IPS-20b (cell line): ENCODE data around the gene KCNA2.

Source experiments
- H3K27ac ChIP-seq: one replicate; pipeline ENCODE4 v1.5.1; 2013; ENCODE audit warnings: low read length
- H3K27me3 ChIP-seq: 2 replicates; pipeline ENCODE4 v1.6.1; 2013; ENCODE audit warnings: mild to moderate bottlenecking, low read length, inconsistent platforms; ENCODE audit not compliant: insufficient read depth
- H3K36me3 ChIP-seq: 2 replicates; pipeline ENCODE4 v1.6.1; 2013; ENCODE audit warnings: low read depth, mild to moderate bottlenecking, inconsistent platforms, low read length, moderate library complexity; ENCODE audit not compliant: insufficient read depth
- H3K4me1 ChIP-seq: 2 replicates; pipeline ENCODE4 v1.6.1; 2013; ENCODE audit warnings: mild to moderate bottlenecking, control low read depth, inconsistent platforms, low read length, moderate library complexity; ENCODE audit not compliant: insufficient read depth
- H3K4me3 ChIP-seq: 2 replicates; pipeline ENCODE4 v1.5.1; 2013; ENCODE audit warnings: mild to moderate bottlenecking, low read length, inconsistent platforms
- H3K9ac ChIP-seq: 2 replicates; pipeline ENCODE4 v1.6.1; 2013; ENCODE audit warnings: low read depth, mild to moderate bottlenecking, inconsistent platforms, low read length, moderate library complexity
- H3K9me3 ChIP-seq: 2 replicates; pipeline ENCODE4 v1.6.1; 2013; ENCODE audit warnings: mild to moderate bottlenecking, low read depth, low read length, inconsistent platforms; ENCODE audit not compliant: insufficient read depth

The KCNA2 gene

DNA sequence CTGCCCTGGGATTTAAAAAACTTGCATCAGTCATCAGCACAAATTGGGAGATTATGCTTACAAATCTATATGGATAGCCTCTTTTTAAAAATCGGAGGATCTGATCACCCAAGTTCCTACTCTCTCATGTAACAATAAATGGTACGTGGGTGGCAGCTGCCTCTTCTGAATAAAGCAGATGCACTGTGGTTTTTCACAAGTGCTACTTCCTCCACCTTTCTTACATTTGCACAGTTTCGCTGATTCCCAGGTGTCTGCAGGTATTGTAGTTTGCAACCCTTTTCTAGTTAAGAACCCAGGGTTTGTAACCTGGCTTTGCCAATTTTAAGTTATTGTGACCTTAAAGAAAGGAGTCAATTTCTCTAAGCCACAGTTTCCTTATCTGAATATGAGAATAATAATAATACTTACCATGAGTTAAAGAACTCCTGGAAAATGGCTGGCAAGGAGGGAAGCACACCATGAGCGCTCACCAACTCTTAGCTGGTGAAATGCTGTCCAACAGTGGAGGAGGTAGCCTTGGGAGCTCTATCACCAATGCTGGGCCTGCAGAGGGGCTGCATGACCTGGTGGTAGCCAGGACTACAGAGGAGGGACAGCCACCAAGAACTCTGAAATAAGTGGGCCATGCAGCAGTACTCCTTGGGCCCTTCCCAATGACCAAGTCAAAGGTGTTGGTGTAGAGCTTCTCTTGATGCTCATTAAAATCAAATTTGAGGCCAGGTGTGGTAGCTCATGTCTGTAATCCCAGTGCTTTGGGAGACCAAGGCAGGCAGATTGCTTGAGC lies 30.2 kb upstream of the KCNA2 start:
- Histone ChIP-seq H3K9ac (no peak overlapping the region), H3K4me3 (no peak overlapping the region), H3K27me3 (peaks cover under 1% of the 10 kb centered on the region; the same call in 1 of the 2 replicates), H3K9me3 (no peaks in the 10 kb centered on the region), H3K4me1 (no peaks in the 10 kb centered on the region), H3K36me3 (no peaks in the 10 kb centered on the region), H3K27ac (no peak overlapping the region)

DNA sequence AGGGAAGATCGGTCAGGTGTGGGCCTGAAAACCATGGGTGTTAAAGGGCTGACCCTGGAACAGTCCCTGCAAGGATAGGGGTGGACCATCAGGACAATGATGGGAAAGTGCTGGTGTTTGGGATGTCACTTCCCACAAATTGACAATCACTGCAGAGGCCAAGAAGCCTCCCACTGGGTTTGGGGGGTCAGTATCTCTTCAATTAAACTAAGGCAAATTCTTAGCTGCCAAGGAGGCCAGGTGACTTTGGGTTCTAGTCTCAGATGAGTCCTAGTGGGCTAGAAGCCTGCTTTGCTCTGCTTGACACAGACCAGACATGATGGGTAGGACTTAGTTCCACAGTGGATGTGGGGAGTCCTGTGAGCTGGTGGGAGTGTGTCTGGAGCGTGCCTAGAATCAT lies 29.3 kb upstream of the KCNA2 start:
- H3K9ac ChIP-seq: no peak overlapping the region
- no peak overlapping the region for H3K4me3 ChIP-seq
- peaks cover 4% of the 10 kb centered on the region; the same call in 1 of the 2 replicates for H3K27me3 ChIP-seq
- H3K9me3 ChIP-seq: no peaks in the 10 kb centered on the region
- no peaks in the 10 kb centered on the region for H3K4me1 ChIP-seq
- no peak overlapping the region for H3K27ac ChIP-seq
- no peaks in the 10 kb centered on the region for H3K36me3 ChIP-seq

DNA sequence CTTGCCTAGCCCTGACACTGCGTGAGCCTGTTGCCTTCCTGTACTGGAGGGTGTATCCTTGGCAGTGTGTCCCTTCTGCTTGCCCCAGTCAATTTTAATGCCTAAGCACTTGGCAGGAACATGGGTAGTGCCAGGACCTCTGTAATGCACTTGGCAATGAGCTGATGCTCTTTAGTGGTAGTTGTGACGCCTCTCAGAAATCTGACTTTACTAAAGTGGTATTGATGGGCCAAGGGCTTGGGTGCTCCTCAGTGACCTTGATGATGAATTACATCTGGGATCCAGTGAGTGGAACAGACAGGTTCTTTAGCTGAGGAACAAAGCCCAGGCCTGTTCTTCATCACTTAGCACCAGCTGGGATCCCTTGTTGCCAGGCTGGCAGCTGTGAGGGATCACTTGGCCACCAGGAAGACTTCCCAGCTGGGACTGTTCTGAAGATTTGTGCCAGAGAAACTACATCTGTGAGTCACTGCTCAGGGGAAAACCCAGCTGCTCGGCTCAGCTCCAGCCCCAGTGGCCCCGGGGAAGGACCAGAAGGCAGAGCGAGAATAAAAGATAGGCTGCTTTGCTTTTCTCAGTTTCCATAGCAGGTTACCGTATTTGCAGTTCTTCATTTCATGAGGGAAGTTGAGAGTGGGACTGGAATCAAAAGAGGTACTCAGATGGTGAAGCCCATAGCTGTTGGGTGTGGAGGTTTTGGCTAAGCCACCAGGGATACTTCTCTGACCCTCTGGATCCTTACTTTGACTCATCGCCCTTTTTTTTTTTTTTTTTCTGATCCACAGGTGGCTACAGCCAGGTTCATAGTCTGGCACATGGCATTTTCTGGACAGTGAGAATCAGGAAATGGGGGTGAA lies 28.5 kb upstream of the KCNA2 start:
- no peak overlapping the region for H3K27ac ChIP-seq
- H3K4me1 ChIP-seq: no peaks in the 10 kb centered on the region
- no peak overlapping the region for H3K9ac ChIP-seq
- no peaks in the 10 kb centered on the region for H3K9me3 ChIP-seq
- H3K4me3 ChIP-seq: no peak overlapping the region
- peaks cover 4% of the 10 kb centered on the region; the same call in 1 of the 2 replicates for H3K27me3 ChIP-seq
- no peaks in the 10 kb centered on the region for H3K36me3 ChIP-seq

DNA sequence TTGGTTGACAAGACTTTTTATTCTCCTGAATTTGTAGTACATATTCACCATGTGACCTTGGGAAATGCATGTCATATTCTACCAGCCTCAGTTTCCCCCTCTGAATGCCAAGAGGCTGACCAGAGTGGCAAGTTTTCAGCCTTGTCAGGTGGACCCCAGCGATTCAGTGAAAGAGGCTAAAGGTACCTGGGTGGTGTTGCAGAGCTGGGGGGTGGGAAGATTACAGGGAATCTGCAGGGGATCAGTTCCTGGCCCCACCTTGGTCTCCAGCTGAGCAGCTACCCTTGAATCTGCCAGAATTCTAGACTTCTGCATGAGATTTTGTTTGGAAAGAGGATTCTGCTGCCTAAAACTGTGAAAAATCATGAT lies 27.9 kb upstream of the KCNA2 start:
- Histone ChIP-seq H3K36me3 (no peaks in the 10 kb centered on the region), H3K9ac (no peak overlapping the region), H3K27ac (no peak overlapping the region), H3K9me3 (no peaks in the 10 kb centered on the region), H3K4me3 (no peak overlapping the region), H3K4me1 (no peaks in the 10 kb centered on the region), H3K27me3 (peaks cover 4% of the 10 kb centered on the region; the same call in 1 of the 2 replicates)

DNA sequence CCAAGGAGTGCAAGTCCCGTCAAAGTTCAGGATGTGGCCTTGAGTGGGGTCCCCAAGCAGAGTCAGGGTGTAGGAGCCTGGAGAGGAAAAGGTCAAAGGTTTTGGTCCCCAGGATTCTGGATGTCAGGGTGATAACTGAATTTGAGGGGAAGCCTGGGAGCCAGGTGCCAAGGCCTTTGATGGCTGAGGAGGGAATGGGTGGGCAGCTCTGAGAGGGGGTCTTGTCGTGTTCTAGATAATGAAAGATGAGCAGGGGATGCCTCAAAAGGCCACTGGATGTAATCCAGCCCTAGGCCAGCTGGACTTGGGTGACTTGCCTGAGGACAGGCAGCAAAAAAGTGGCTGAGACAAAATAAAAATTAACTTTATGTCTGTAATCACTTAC lies 27.5 kb upstream of the KCNA2 start:
- Histone ChIP-seq H3K9me3 (no peaks in the 10 kb centered on the region), H3K4me1 (no peaks in the 10 kb centered on the region), H3K36me3 (no peaks in the 10 kb centered on the region), H3K4me3 (no peak overlapping the region), H3K27ac (no peak overlapping the region), H3K27me3 (peaks cover 4% of the 10 kb centered on the region; the same call in 1 of the 2 replicates), H3K9ac (no peak overlapping the region)

DNA sequence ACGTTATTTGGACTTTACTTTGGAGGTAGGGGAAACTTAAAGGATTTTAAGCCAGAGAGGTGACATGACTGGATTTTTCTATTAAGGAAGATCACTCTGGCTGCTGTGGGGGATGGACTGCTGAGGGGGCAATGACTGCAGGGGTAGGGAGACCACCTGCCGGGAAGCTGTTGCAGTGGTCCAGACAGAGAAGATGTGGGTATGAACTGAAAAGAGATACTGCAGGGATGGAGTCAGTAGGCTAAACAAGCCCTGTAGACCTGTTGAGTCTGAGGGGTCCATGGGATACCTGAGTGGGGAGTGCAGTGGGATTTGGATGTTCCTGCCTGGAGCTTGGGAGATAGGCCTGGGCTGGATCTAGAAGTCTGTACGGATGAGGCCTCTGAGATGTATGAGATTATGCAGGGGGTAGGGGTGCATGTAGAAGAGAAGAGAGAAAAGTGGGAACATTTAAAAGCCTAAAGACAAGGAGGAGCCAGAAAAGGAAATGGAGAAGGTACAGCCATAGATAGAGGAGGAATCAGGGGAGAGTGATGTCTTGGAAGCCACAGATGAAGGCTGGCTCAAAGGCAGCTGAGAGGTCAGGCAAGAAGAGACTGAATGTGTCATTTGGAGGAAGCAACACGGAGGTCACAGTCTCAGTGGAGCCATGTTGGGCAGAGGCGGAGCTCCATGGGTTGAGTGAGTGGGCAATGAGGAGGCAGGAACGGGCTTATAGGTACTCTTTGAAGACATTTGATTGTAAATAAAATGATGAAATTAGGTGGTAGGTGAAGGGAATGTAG lies 25.9 kb upstream of the KCNA2 start:
- Histone ChIP-seq H3K4me1 (no peaks in the 10 kb centered on the region), H3K9ac (no peak overlapping the region), H3K4me3 (no peak overlapping the region), H3K27me3 (peaks cover 4% of the 10 kb centered on the region; the same call in 1 of the 2 replicates), H3K27ac (no peak overlapping the region), H3K9me3 (no peaks in the 10 kb centered on the region), H3K36me3 (no peaks in the 10 kb centered on the region)

DNA sequence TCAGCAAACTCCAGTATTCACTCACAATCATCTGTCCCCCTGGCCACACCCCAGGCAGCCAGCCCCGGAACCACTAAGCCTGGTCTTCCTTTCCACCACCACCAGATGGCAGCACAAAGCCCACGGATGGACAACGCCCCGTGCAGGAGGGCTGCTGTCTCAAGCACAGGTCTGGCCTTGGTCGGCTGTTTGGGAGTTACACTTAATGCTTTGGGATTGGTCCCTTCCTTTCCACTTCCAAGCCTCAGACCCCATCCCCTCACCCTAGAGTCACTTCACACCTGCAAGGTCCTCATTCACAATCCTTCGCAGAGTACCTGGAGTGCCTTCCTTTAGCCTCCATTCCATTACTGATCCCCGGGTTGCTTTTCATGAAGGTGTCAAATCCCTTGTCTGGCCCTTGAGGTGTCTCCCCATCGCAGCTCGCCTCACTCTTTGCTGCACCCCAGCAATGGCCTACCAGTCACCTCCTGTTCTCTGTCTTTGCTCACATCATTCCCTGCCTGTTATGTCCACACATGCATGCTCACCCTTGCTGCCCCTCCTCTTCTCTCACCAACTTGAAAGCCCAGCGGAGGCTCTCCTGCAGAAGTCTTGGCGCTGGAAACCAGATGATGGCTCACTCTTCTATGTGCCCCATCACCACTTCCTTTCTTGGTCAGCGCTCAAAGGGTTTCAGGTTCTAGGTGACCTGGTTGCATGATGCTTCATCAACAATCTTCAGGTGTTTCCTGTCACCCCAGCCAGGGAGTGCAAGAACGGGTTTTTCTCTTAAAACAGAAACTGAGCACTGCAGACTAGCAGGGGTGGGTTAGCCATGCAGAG lies 24.9 kb upstream of the KCNA2 start:
- Histone ChIP-seq H3K4me1 (no peaks in the 10 kb centered on the region), H3K9me3 (no peaks in the 10 kb centered on the region)

DNA sequence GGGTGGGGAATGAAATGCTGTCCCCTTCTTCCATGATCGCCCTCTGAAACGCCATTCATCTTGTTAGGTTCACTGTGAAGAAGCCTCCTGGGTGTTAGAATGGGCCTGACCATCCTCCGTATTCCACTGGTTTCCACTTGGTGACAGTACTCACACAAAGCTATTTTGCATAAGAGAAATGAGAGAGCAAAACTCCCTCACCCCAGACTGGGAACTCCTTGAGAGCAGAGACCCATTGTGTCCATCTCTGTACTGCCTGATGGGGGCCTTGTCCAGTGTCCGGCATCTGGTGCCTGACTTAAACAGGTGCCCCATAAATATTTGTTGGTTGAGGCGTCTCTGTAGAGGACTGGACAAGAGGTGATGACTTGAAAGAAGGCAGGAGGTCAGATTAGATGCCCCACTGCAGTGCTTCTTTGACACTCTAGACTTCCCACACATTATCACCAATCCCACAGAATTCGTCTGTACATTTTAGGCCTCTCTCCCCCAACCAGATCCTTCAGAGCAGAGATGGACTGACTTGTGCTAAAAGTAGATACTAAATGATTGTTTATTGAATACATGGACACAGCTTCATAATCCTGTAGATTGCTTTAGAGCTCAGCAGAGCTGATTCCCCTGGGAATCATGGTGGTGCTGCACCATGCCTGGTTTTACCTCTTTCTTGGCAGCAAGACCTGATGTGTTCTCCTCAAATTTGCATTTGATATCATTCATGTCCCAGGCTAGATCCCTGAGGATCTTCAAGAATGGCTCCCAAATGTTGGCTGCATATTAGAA lies 22.4 kb upstream of the KCNA2 start:
- H3K27ac ChIP-seq: no peak overlapping the region
- H3K9ac ChIP-seq: no peak overlapping the region
- no peaks in the 10 kb centered on the region for H3K9me3 ChIP-seq
- H3K27me3 ChIP-seq: peaks cover 14% of the 10 kb centered on the region
- H3K4me3 ChIP-seq: no peak overlapping the region
- no peaks in the 10 kb centered on the region for H3K36me3 ChIP-seq
- H3K4me1 ChIP-seq: no peaks in the 10 kb centered on the region

More for the DNA sequence above, 24.9 kb upstream of the KCNA2 start:
- Histone ChIP-seq H3K4me3 (no peak overlapping the region), H3K9ac (no peak overlapping the region), H3K27ac (no peak overlapping the region), H3K36me3 (no peaks in the 10 kb centered on the region), H3K27me3 (peaks cover 4% of the 10 kb centered on the region; the same call in 1 of the 2 replicates)

DNA sequence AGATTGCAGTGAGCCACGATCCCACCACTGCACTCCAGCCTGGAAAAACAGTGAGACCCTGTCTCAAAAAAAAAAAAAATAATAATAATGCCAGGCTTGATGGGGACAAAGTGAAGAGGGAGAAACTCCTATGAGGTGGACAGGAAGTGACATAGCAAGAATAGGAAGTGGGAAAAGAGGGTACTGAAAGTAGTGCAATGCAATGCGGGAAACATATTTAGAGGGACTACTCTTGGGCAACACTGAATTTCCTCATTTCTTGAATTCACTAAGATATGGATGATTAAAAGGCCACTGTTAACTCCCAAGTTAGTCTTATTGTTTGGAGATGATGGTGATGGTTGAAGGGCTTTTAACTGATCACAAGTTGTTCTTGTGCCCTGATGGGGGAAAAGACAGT lies 21.6 kb upstream of the KCNA2 start:
- Histone ChIP-seq H3K27me3 (peaks cover 21% of the 10 kb centered on the region), H3K4me3 (no peak overlapping the region), H3K4me1 (no peaks in the 10 kb centered on the region), H3K9me3 (no peaks in the 10 kb centered on the region), H3K27ac (no peak overlapping the region), H3K9ac (no peak overlapping the region), H3K36me3 (no peaks in the 10 kb centered on the region)

DNA sequence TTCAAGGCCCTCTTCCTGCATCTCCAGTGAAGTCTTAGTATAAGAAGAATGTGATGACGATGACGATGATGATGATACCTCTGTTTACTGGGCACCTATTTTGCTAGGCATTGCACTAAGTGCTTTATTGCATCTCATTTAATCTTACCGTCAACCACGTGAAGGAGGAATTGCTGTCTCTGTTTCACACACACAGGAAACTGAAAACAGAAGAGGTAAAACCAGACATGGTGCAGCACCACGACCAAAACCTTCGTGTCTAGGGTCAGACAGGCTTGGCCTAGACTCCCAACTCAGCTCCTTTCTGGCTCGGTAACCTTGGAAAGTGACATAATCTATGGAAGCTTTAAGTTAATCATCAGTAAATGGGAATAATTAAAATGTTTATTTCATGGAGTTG lies 20.7 kb upstream of the KCNA2 start:
- peaks cover 30% of the 10 kb centered on the region for H3K27me3 ChIP-seq

More for the DNA sequence above, 20.7 kb upstream of the KCNA2 start:
- Histone ChIP-seq H3K27ac (no peak overlapping the region), H3K4me1 (no peaks in the 10 kb centered on the region), H3K36me3 (no peaks in the 10 kb centered on the region), H3K4me3 (no peak overlapping the region), H3K9me3 (no peaks in the 10 kb centered on the region), H3K9ac (no peak overlapping the region)
